DOHH2 (cell line): ENCODE measurements around the gene MMS22L.

Source experiments
- H3F3A ChIP-seq: fragments of 200-600 bp; sonication (generic), shearing (Covaris generic); 2 replicates; pipeline ENCODE4 v1.6.0; 2016; ENCODE audit warnings: antibody characterized with exemption, mild to moderate bottlenecking; ENCODE audit not compliant: control insufficient read depth, insufficient read depth
- H3K27ac ChIP-seq: fragments of 200-600 bp; sonication (generic); 2 replicates; pipeline ENCODE4 v1.5.1; 2014; ENCODE audit warnings: low read depth, mild to moderate bottlenecking, low read length, moderate library complexity
- H3K27me3 ChIP-seq: fragments of 200-600 bp; sonication (generic); 2 replicates; pipeline ENCODE4 v1.6.1; 2014; ENCODE audit warnings: mild to moderate bottlenecking, low read length, mixed read lengths; ENCODE audit not compliant: control insufficient read depth
- H3K36me3 ChIP-seq: fragments of 200-600 bp; sonication (generic); 2 replicates; pipeline ENCODE4 v1.6.1; 2014; ENCODE audit warnings: mild to moderate bottlenecking, low read length, moderate library complexity, mixed read lengths; ENCODE audit not compliant: control insufficient read depth
- H3K4me1 ChIP-seq: fragments of 200-600 bp; sonication (generic); 2 replicates; pipeline ENCODE4 v1.6.1; 2014; ENCODE audit warnings: mild to moderate bottlenecking, low read length, mixed read lengths; ENCODE audit not compliant: control insufficient read depth
- H3K4me2 ChIP-seq: fragments of 200-600 bp; sonication (generic); 2 replicates; pipeline ENCODE4 v1.6.0; 2014; ENCODE audit warnings: mild to moderate bottlenecking, low read length, moderate library complexity
- H3K4me3 ChIP-seq: fragments of 200-600 bp; sonication (generic); 2 replicates; pipeline ENCODE4 v1.5.1; 2014; ENCODE audit warnings: mild to moderate bottlenecking, low read length, mixed read lengths
- H3K79me2 ChIP-seq: fragments of 200-600 bp; sonication (generic); 2 replicates; pipeline ENCODE4 v1.6.1; 2014; ENCODE audit warnings: mild to moderate bottlenecking, low read length, mixed read lengths; ENCODE audit not compliant: control insufficient read depth
- H3K9me2 ChIP-seq: fragments of 200-600 bp; sonication (generic); replicated peaks from 2 replicates; pipeline ENCODE4 v1.6.1; 2014; ENCODE audit warnings: mild to moderate bottlenecking, low read length, mixed read lengths; ENCODE audit not compliant: control insufficient read depth
- H3K9me3 ChIP-seq: fragments of 200-600 bp; sonication (generic); 2 replicates; pipeline ENCODE4 v1.6.1; 2014; ENCODE audit warnings: antibody characterized with exemption, low read length, mixed read lengths; ENCODE audit not compliant: control insufficient read depth, insufficient read depth
- H4K20me1 ChIP-seq: fragments of 200-600 bp; sonication (generic); 2 replicates; pipeline ENCODE4 v1.6.0; 2014; ENCODE audit warnings: low read depth, mild to moderate bottlenecking, antibody characterized with exemption, low read length, moderate library complexity; ENCODE audit not compliant: control insufficient read depth, insufficient read depth
- CTCF ChIP-seq: fragments of 200-600 bp; sonication (generic); IDR thresholded peaks from one replicate; pipeline ENCODE4 v1.5.1; 2014; ENCODE audit warnings: antibody characterized with exemption, mild to moderate bottlenecking, low read depth, low read length; ENCODE audit not compliant: poor library complexity, severe bottlenecking
- EZH2phosphoT487 ChIP-seq: fragments of 200-600 bp; sonication (generic); IDR thresholded peaks from 2 replicates; pipeline ENCODE4 v1.6.1; 2017; ENCODE audit warnings: borderline replicate concordance, mild to moderate bottlenecking, antibody characterized with exemption, low read length, moderate library complexity, mixed read lengths

MMS22L gene

GRCh38 chr6:97128507-97128906 is 154.5 kb downstream of the MMS22L start:
- Histone ChIP-seq H3K4me1 (no peaks in the 10 kb centered on the region), H3K4me2 (no peak overlapping the region), H3K9me3 (no peaks in the 10 kb centered on the region), H3K27ac (no peak overlapping the region), H4K20me1 (no peaks in the 10 kb centered on the region), H3K79me2 (no peaks in the 10 kb centered on the region), H3K9me2 (no peaks in the 10 kb centered on the region), H3K4me3 (no peak overlapping the region), H3K36me3 (no peaks in the 10 kb centered on the region), H3F3A (no peaks in the 10 kb centered on the region), H3K27me3 (no peaks in the 10 kb centered on the region)
- TF ChIP-seq EZH2phosphoT487 (no peak), CTCF (no peak)

- H4K20me1 ChIP-seq = no peaks in the 10 kb centered on the region
- no peaks in the 10 kb centered on the region for H3K9me2 ChIP-seq
- H3K9me3 ChIP-seq = no peaks in the 10 kb centered on the region
- TF ChIP-seq CTCF = no peak
- no peak for TF ChIP-seq EZH2phosphoT487
- H3K27me3 ChIP-seq = peaks cover 3% of the 10 kb centered on the region; the same call in 1 of the 2 replicates
- no peak overlapping the region for H3K27ac ChIP-seq
- no peaks in the 10 kb centered on the region for H3F3A ChIP-seq
- no peak overlapping the region for H3K4me3 ChIP-seq
- no peaks in the 10 kb centered on the region for H3K36me3 ChIP-seq
- H3K79me2 ChIP-seq = no peaks in the 10 kb centered on the region
- no peaks in the 10 kb centered on the region for H3K4me1 ChIP-seq
- H3K4me2 ChIP-seq = no peak overlapping the region
Measured at GRCh38 chr6:97123652-97124051, 159.4 kb downstream of the MMS22L start.

- H3K27me3 ChIP-seq = peaks cover 3% of the 10 kb centered on the region; the same call in 1 of the 2 replicates
- no peaks in the 10 kb centered on the region for H3K9me2 ChIP-seq
- H3K4me3 ChIP-seq = no peak overlapping the region
- H3K4me2 ChIP-seq = no peak overlapping the region
- H3K36me3 ChIP-seq = no peaks in the 10 kb centered on the region
- H3K4me1 ChIP-seq = no peaks in the 10 kb centered on the region
- no peaks in the 10 kb centered on the region for H3K79me2 ChIP-seq
- no peaks in the 10 kb centered on the region for H3K9me3 ChIP-seq
- H4K20me1 ChIP-seq = no peaks in the 10 kb centered on the region
- H3F3A ChIP-seq = no peaks in the 10 kb centered on the region
- H3K27ac ChIP-seq = no peak overlapping the region
- no peak for TF ChIP-seq EZH2phosphoT487
- TF ChIP-seq CTCF = no peak
Measured at GRCh38 chr6:97123112-97123511, 159.9 kb downstream of the MMS22L start.

GRCh38 chr6:97120511-97120910 is 162.5 kb downstream of the MMS22L start:
- TF ChIP-seq CTCF (no peak), EZH2phosphoT487 (no peak)
- H3K4me3 ChIP-seq = no peak overlapping the region

More at GRCh38 chr6:97120511-97120910, 162.5 kb downstream of the MMS22L start:
- Histone ChIP-seq H3K36me3 (no peaks in the 10 kb centered on the region), H3K9me3 (no peaks in the 10 kb centered on the region), H3K27ac (no peak overlapping the region), H3K79me2 (no peaks in the 10 kb centered on the region), H3K4me2 (no peak overlapping the region), H3F3A (no peaks in the 10 kb centered on the region), H3K9me2 (no peaks in the 10 kb centered on the region), H3K4me1 (no peaks in the 10 kb centered on the region), H3K27me3 (peaks cover 3% of the 10 kb centered on the region; the same call in 1 of the 2 replicates), H4K20me1 (no peaks in the 10 kb centered on the region)
